HCT116 (cell line): ENCODE results near the gene ESPL1. TPM values are rescaled to one million over a fixed set of nuclear protein-coding genes. Genes with fewer than 3 reads are reported as not detected.

Source experiments
- ATAC-seq: fragments of 200-7000 bp; cut with Tn5 transposase; 2 replicates; pipeline ENCODE4 v1.9.1; 2020; ENCODE audit warnings: mild to moderate bottlenecking, moderate library complexity
- BruUV-seq: library from RNA; stranded (reverse); fragments of 400-500 nt; replicated peaks from 2 replicates; lab custom pipeline; 2021; lab: Mats Ljungman, UMichigan
- CTCF ChIA-PET: fragments of 300-600 bp; sonication (Branson Sonifier 250); formaldehyde crosslinking; loops from one replicate; lab custom pipeline; 2021; ENCODE audit warnings: antibody characterized with exemption; lab: Charles Lee
- POLR2A ChIA-PET: fragments of 300-600, 350-600 bp; sonication (Branson Sonifier 250); formaldehyde crosslinking; loops from one replicate; lab custom pipeline; 2021; ENCODE audit warnings: antibody characterized with exemption; lab: Charles Lee
- RAD21 ChIA-PET, 2 experiments: fragments of 300-600 bp; sonication (Branson Sonifier 250); formaldehyde crosslinking; loops; one replicate each; lab custom pipeline; 2023; ENCODE audit warnings: low total read pairs in 2 of 2; ENCODE audit not compliant: uncharacterized antibody in 2 of 2, unreplicated experiment in 2 of 2, low non-redundant PET in 1 of 2; lab: Charles Lee
- DNase-seq: peaks from one replicate; pipeline ENCODE4 v3.0.0-alpha.2; 2010; ENCODE audit warnings: low read depth, low spot score
- H2AFZ ChIP-seq: fragments of 200-600 bp; shearing (Covaris generic), sonication (generic); 2 replicates; pipeline ENCODE4 v1.6.1; 2017; ENCODE audit warnings: low read depth, mixed run types, mixed read lengths, antibody characterized with exemption, low read length; ENCODE audit not compliant: poor library complexity, severe bottlenecking
- H3K27ac ChIP-seq: 2 replicates; pipeline ENCODE4 v1.5.1; 2012; ENCODE audit warnings: low read depth, low read length
- H3K27me3 ChIP-seq: fragments of 200-600 bp; sonication (generic); 2 replicates; pipeline ENCODE4 v1.6.1; 2016; ENCODE audit warnings: mixed run types, low read length, mixed read lengths; ENCODE audit not compliant: insufficient read depth
- H3K36me3 ChIP-seq, 2 experiments: fragments of 200-500 bp in 1 of 2; fragments of 200-600 bp in 1 of 2; sonication (Bioruptor generic) in 1 of 2; sonication (generic) in 1 of 2; 2 replicates each; pipeline versions ENCODE4 v1.5.1 to v1.6.1; 2014 to 2016; ENCODE audit warnings: low read length in 2 of 2, inconsistent platforms in 1 of 2, mixed read lengths in 1 of 2, mixed run types in 1 of 2; ENCODE audit not compliant: insufficient read depth in 2 of 2, control insufficient read depth in 1 of 2
- H3K4me1 ChIP-seq, 2 experiments: fragments of 200-600 bp in 1 of 2; sonication (generic) in 1 of 2; 2 replicates each; pipeline versions ENCODE4 v1.5.1 to v1.6.1; 2012 to 2017; ENCODE audit warnings: low read length in 2 of 2, inconsistent platforms in 1 of 2, mild to moderate bottlenecking in 1 of 2, mixed read lengths in 1 of 2, mixed run types in 1 of 2, moderate library complexity in 1 of 2; ENCODE audit not compliant: insufficient read depth in 2 of 2, control insufficient read depth in 1 of 2
- H3K4me2 ChIP-seq: fragments of 200-600 bp; sonication (generic); 2 replicates; pipeline ENCODE4 v1.6.1; 2017; ENCODE audit warnings: mixed run types, low read length, mixed read lengths
- H3K4me3 ChIP-seq, 2 experiments: fragments of 200-600 bp in 1 of 2; sonication (generic) in 1 of 2; replicated peaks in 1 of 2; 2 replicates each; pipeline ENCODE4 v1.5.1; 2011 to 2016; ENCODE audit warnings: low read length in 2 of 2, control low read depth in 1 of 2, low read depth in 1 of 2, mild to moderate bottlenecking in 1 of 2, mixed read lengths in 1 of 2, mixed run types in 1 of 2
- H3K79me2 ChIP-seq: fragments of 200-600 bp; sonication (generic); 2 replicates; pipeline ENCODE4 v1.6.1; 2017; ENCODE audit warnings: mild to moderate bottlenecking, mixed run types, low read length, moderate library complexity, mixed read lengths; ENCODE audit not compliant: insufficient read depth
- H3K9ac ChIP-seq: fragments of 200-600 bp; sonication (generic); 2 replicates; pipeline ENCODE4 v1.6.1; 2016; ENCODE audit warnings: low read length, mixed read lengths
- H3K9me2 ChIP-seq: fragments of 200-600 bp; sonication (generic), shearing (Covaris generic); 2 replicates; pipeline ENCODE4 v1.6.1; 2017; ENCODE audit warnings: mixed run types, mild to moderate bottlenecking, moderate library complexity; ENCODE audit not compliant: insufficient read depth
- H3K9me3 ChIP-seq, 2 experiments: fragments of 200-500 bp in 1 of 2; fragments of 200-600 bp in 1 of 2; sonication (Bioruptor generic) in 1 of 2; sonication (generic) in 1 of 2; 2 replicates each; pipeline ENCODE4 v1.6.1; 2014 to 2017; ENCODE audit warnings: low read length in 2 of 2, mixed read lengths in 2 of 2, inconsistent platforms in 1 of 2, low read depth in 1 of 2, mild to moderate bottlenecking in 1 of 2, mixed run types in 1 of 2, moderate library complexity in 1 of 2; ENCODE audit not compliant: control insufficient read depth in 1 of 2, insufficient read depth in 1 of 2
- H4K20me1 ChIP-seq: fragments of 200-600 bp; sonication (generic), shearing (Covaris generic); 2 replicates; pipeline ENCODE4 v1.6.1; 2017; ENCODE audit warnings: mixed run types, mild to moderate bottlenecking, moderate library complexity; ENCODE audit not compliant: insufficient read depth
- EGR1 ChIP-seq: IDR thresholded peaks from 2 replicates; pipeline ENCODE4 v1.6.1; 2012; ENCODE audit warnings: low read depth
- ELF1 ChIP-seq: IDR thresholded peaks from 2 replicates; pipeline ENCODE4 v1.6.1; 2012; ENCODE audit warnings: low read depth, borderline replicate concordance
- EZH2 ChIP-seq: fragments of 200-600 bp; sonication (generic); IDR thresholded peaks from 2 replicates; pipeline ENCODE4 v1.6.1; 2017; ENCODE audit warnings: antibody characterized with exemption, mixed run types
- JUND ChIP-seq: IDR thresholded peaks from 2 replicates; pipeline ENCODE4 v1.6.1; 2012
- POLR2A ChIP-seq: IDR thresholded peaks from 2 replicates; pipeline ENCODE4 v1.7.0; 2011; ENCODE audit warnings: borderline replicate concordance; ENCODE audit not compliant: insufficient read depth, insufficient read length; ENCODE audit errors: extremely low read depth
- POLR2AphosphoS5 ChIP-seq: IDR thresholded peaks from 2 replicates; pipeline ENCODE4 v1.6.1; 2011; ENCODE audit warnings: mild to moderate bottlenecking, low read depth, low read length, moderate library complexity
- SIN3A ChIP-seq: IDR thresholded peaks from 2 replicates; pipeline ENCODE4 v1.6.1; 2012; ENCODE audit warnings: low read depth
- SP1 ChIP-seq: IDR thresholded peaks from 2 replicates; pipeline ENCODE4 v1.6.1; 2012; ENCODE audit warnings: low read depth
- SRF ChIP-seq: IDR thresholded peaks from 2 replicates; pipeline ENCODE4 v1.6.1; 2012; ENCODE audit warnings: low read depth
- YY1 ChIP-seq: IDR thresholded peaks from 2 replicates; pipeline ENCODE4 v1.6.1; 2011; ENCODE audit warnings: low read length, low read depth, moderate library complexity, mild to moderate bottlenecking; ENCODE audit not compliant: insufficient replicate concordance; ENCODE audit errors: extremely low read depth
- ZNF274 ChIP-seq: fragments of 200-500 bp; sonication (Bioruptor generic); IDR thresholded peaks from 2 replicates; pipeline ENCODE4 v1.6.1; 2014; ENCODE audit warnings: mild to moderate bottlenecking, low read depth, low read length, inconsistent platforms
- intact Hi-C: fragments of 100-400 bp; cut with micrococcal nuclease; formaldehyde crosslinking; loops from 2 replicates; pipeline ENCODE4 v1.10.0; 2022
- total RNA-seq: library from RNA; stranded (reverse); gene quantifications from one replicate; pipeline ENCODE4 v1.2.1, GENCODE V29; 2021; ENCODE audit not compliant: unreplicated experiment
- TF ChIP-seq, protein P1 (sequence below): IDR thresholded peaks from 2 replicates; pipeline ENCODE4 v1.6.1; 2012
- TF ChIP-seq, protein P2 (sequence below): IDR thresholded peaks from 2 replicates; pipeline ENCODE4 v1.6.1; 2012; ENCODE audit warnings: low read depth
- TF ChIP-seq, protein P3 (sequence below), 3 experiments: fragments of 200-600 bp in 1 of 3; sonication (generic) in 1 of 3; IDR thresholded peaks in 2 of 3; conservative IDR thresholded peaks in 1 of 3; 2 replicates each; pipeline ENCODE4 v1.5.1; 2012 to 2017; ENCODE audit warnings: low read depth in 2 of 3, low read length in 2 of 3, antibody characterized with exemption in 1 of 3, borderline replicate concordance in 1 of 3, control low read depth in 1 of 3, mild to moderate bottlenecking in 1 of 3, mixed read lengths in 1 of 3, mixed run types in 1 of 3, moderate library complexity in 1 of 3; ENCODE audit not compliant: insufficient read depth in 1 of 3

Gene ESPL1
- total RNA-seq, 1 experiment from 2014 or later = 50.3 TPM

DNA sequence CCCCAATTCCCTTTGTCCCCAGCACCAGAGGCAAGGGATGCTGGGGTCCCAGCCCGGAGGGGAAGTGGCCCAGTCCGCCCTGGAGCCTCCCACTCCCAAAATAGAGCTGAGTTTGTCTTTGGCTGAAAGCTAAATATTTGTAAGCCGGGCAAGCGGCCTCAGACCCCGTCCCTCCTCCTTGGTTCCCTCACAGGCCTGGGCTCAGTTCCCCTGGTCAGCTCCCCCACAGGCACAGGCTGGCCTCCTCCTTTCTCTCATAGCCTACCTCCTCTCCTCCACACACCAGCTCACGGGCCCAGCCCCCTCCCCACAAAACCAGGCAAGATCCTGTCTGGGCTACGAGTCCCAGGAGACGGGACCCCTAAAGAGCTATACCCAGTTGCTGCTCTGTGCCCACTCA, 66.7 kb downstream of the ESPL1 start:
- ChIA-PET POLR2A (interaction anchor here (0.9 to 1.2 kb wide), 2 partner anchors 13 to 141 kb away, joined by 3 read pairs; partner anchors contain the start of gene AAAS), RAD21 (no interaction called here), CTCF (interaction anchor here (0.5 to 1.6 kb wide), 3 partner anchors 10 to 278 kb away, joined by 3 to 7 read pairs (median 4); no protein-coding TSS in a partner anchor)
- H3K79me2 ChIP-seq = no peaks in the 10 kb centered on the region
- H3K9me2 ChIP-seq = no peaks in the 10 kb centered on the region
- H3K4me2 ChIP-seq = no peak overlapping the region
- no peak overlapping the region for H3K9ac ChIP-seq
- 0 out of 4 replicates have a peak, but pooled peaks cover 0 to 2% of the 10 kb centered on the region in 2 experiments for H3K4me1 ChIP-seq
- 0 out of 2 replicates have a peak, but pooled peaks cover 3% of the 10 kb centered on the region for H3K27me3 ChIP-seq
- DNase-seq = no peak
- intact Hi-C loops = no loop called here
- no TSS peak for BruUV-seq
- H2AFZ ChIP-seq = no peak overlapping the region
- no peak overlapping the region for H3K4me3 ChIP-seq
- no peak for ATAC-seq
- no peaks in the 10 kb centered on the region for H3K36me3 ChIP-seq
- H4K20me1 ChIP-seq = no peaks in the 10 kb centered on the region
- no peaks in the 10 kb centered on the region for H3K9me3 ChIP-seq
- TF ChIP-seq JUND (no peak), YY1 (no peak), EGR1 (no peak), POLR2A (no peak), POLR2AphosphoS5 (no peak), SP1 (no peak), ELF1 (no peak), SIN3A (no peak), EZH2 (no peak), ZNF274 (no peak), SRF (no peak)
- TF ChIP-seq, protein P1, sequence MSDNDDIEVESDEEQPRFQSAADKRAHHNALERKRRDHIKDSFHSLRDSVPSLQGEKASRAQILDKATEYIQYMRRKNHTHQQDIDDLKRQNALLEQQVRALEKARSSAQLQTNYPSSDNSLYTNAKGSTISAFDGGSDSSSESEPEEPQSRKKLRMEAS = no peak
- TF ChIP-seq, protein P2, sequence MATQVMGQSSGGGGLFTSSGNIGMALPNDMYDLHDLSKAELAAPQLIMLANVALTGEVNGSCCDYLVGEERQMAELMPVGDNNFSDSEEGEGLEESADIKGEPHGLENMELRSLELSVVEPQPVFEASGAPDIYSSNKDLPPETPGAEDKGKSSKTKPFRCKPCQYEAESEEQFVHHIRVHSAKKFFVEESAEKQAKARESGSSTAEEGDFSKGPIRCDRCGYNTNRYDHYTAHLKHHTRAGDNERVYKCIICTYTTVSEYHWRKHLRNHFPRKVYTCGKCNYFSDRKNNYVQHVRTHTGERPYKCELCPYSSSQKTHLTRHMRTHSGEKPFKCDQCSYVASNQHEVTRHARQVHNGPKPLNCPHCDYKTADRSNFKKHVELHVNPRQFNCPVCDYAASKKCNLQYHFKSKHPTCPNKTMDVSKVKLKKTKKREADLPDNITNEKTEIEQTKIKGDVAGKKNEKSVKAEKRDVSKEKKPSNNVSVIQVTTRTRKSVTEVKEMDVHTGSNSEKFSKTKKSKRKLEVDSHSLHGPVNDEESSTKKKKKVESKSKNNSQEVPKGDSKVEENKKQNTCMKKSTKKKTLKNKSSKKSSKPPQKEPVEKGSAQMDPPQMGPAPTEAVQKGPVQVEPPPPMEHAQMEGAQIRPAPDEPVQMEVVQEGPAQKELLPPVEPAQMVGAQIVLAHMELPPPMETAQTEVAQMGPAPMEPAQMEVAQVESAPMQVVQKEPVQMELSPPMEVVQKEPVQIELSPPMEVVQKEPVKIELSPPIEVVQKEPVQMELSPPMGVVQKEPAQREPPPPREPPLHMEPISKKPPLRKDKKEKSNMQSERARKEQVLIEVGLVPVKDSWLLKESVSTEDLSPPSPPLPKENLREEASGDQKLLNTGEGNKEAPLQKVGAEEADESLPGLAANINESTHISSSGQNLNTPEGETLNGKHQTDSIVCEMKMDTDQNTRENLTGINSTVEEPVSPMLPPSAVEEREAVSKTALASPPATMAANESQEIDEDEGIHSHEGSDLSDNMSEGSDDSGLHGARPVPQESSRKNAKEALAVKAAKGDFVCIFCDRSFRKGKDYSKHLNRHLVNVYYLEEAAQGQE = no peak
- TF ChIP-seq, protein P3, sequence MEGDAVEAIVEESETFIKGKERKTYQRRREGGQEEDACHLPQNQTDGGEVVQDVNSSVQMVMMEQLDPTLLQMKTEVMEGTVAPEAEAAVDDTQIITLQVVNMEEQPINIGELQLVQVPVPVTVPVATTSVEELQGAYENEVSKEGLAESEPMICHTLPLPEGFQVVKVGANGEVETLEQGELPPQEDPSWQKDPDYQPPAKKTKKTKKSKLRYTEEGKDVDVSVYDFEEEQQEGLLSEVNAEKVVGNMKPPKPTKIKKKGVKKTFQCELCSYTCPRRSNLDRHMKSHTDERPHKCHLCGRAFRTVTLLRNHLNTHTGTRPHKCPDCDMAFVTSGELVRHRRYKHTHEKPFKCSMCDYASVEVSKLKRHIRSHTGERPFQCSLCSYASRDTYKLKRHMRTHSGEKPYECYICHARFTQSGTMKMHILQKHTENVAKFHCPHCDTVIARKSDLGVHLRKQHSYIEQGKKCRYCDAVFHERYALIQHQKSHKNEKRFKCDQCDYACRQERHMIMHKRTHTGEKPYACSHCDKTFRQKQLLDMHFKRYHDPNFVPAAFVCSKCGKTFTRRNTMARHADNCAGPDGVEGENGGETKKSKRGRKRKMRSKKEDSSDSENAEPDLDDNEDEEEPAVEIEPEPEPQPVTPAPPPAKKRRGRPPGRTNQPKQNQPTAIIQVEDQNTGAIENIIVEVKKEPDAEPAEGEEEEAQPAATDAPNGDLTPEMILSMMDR (IDR thresholded peaks at IDR 0.05 in 2 of 3, conservative IDR thresholded peaks at IDR 0.05 in 1 of 3; ENCODE audit: borderline replicate concordance in 1 of 3, insufficient read depth in 1 of 3, low read depth in 2 of 3, low read length in 2 of 3) = no peak
- H3K27ac ChIP-seq = no peak overlapping the region
